Body of pancreas (tissue), 4 donors: ENCODE measurements around the gene CDC42BPA. TPM values are rescaled to one million over a fixed set of nuclear protein-coding genes. Genes with fewer than 3 reads are reported as not detected.
"Not testable (repeated sequence)": the region's sequence is repeated elsewhere in the genome, so short reads cannot be mapped to it uniquely, and the experiment has no call there.

Experiments used
- ATAC-seq: fragments of 150-250 bp; one replicate; pipeline ENCODE4 v1.9.1; 2016
- DNase-seq, 4 donors: peaks; one replicate each; pipeline ENCODE4 v3.0.0-alpha.2; 2019
- H3K27ac ChIP-seq, 4 donors: fragments of 200-600 bp; sonication (generic); 1 replicate in 3 of 4; 2 replicates in 1 of 4; pipeline versions ENCODE4 v1.5.1 to v1.6.1; 2016 to 2019; ENCODE audit warnings: mild to moderate bottlenecking in 1 of 4, mixed read lengths in 1 of 4, moderate library complexity in 1 of 4
- H3K27me3 ChIP-seq, 2 donors: fragments of 200-600 bp; sonication (generic); one replicate each; pipeline ENCODE4 v1.6.0; 2016; ENCODE audit warnings: mild to moderate bottlenecking in 1 of 2
- H3K36me3 ChIP-seq, 2 donors: fragments of 200-600 bp; sonication (generic); replicated peaks in 1 of 2; 2 replicates each; pipeline ENCODE4 v1.5.1; 2016; ENCODE audit warnings: low read depth in 2 of 2; ENCODE audit not compliant: insufficient read depth in 1 of 2
- H3K4me1 ChIP-seq: fragments of 200-600 bp; sonication (generic); one replicate; pipeline ENCODE4 v1.6.0; 2016
- H3K4me3 ChIP-seq, 2 donors: fragments of 200-600 bp; sonication (generic); 1 replicate in 1 of 2; 2 replicates in 1 of 2; pipeline ENCODE4 v1.5.1; 2016 to 2019
- H3K9me3 ChIP-seq, 3 donors: fragments of 200-600 bp; sonication (generic); 1 replicate in 2 of 3; 2 replicates in 1 of 3; pipeline ENCODE4 v1.5.1; 2016
- CTCF ChIP-seq, 7 experiments: fragments of 450-650 bp in 4 of 7; fragments of 200-600 bp in 3 of 7; sonication (generic) in 3 of 7; IDR thresholded peaks; one replicate each; pipeline ENCODE4 v1.5.1; 2016 to 2019; ENCODE audit warnings: antibody characterized with exemption in 7 of 7
- POLR2A ChIP-seq, 3 donors: fragments of 450-650 bp; IDR thresholded peaks; one replicate each; pipeline ENCODE4 v1.6.1; 2016; ENCODE audit warnings: antibody characterized with exemption in 3 of 3, mild to moderate bottlenecking in 2 of 3
- WGBS, 2 donors: methylation state at CpG; one replicate each; pipeline ENCODE4 v1.1.5; 2017; 5-methylcytosine and 5-hydroxymethylcytosine counted together
- intact Hi-C: fragments of 100-400 bp; cut with DNase I; formaldehyde crosslinking; loops from one replicate; pipeline ENCODE4 v1.15.1; 2023
- total RNA-seq, 2 donors: library from RNA; depleted of rRNA; stranded (reverse); fragments of >200 nt; gene quantifications; one replicate each; pipeline ENCODE4 v1.1.0, GENCODE V29; 2016

Gene CDC42BPA
- total RNA-seq, 2 donors from 2014 or later, result 35.9 to 37.6 TPM

- Histone ChIP-seq H3K9me3 (no peaks in the 10 kb centered on the region), H3K4me3 (no peak overlapping the region), H3K27me3 (no peaks in the 10 kb centered on the region), H3K36me3 (no peaks in the 10 kb centered on the region), H3K27ac (no peak overlapping the region), H3K4me1 (no peaks in the 10 kb centered on the region)
- no peak for ATAC-seq
- TF ChIP-seq POLR2A (IDR thresholded peaks at IDR 0.05) (no peak), CTCF (IDR thresholded peaks at IDR 0.05) (no peak)
- intact Hi-C loops, result no loop called here
- no peak for DNase-seq
Observed at GRCh38 chr1:227343206-227343605, 24.9 kb upstream of the CDC42BPA start.

- H3K27ac ChIP-seq, result no peak overlapping the region
- ATAC-seq (no peak), DNase-seq (no peak)
- H3K27me3 ChIP-seq, result no peaks in the 10 kb centered on the region
- 97 to 100% methylated on average over 3 of the region's 3 CpGs for WGBS, 2 donors
- TF ChIP-seq CTCF (IDR thresholded peaks at IDR 0.05), result no peak
- no peak for TF ChIP-seq POLR2A (IDR thresholded peaks at IDR 0.05)
- H3K4me3 ChIP-seq, result no peak overlapping the region
- H3K36me3 ChIP-seq, result no peaks in the 10 kb centered on the region
- no peaks in the 10 kb centered on the region for H3K4me1 ChIP-seq
- intact Hi-C loops, result no loop called here
- H3K9me3 ChIP-seq, result no peaks in the 10 kb centered on the region
Observed at GRCh38 chr1:227342075-227342829, 24.0 kb upstream of the CDC42BPA start.

GRCh38 chr1:227336136-227336535, 17.8 kb upstream of the CDC42BPA start:
- H3K27ac ChIP-seq, ATAC-seq, H3K4me1 ChIP-seq, DNase-seq, H3K4me3 ChIP-seq, intact Hi-C loops, H3K36me3 ChIP-seq, H3K27me3 ChIP-seq, H3K9me3 ChIP-seq: not testable (repeated sequence)
- 90% methylated on average over 4 of the region's 4 CpGs for WGBS, 2 donors

GRCh38 chr1:227335242-227336020, 17.1 kb upstream of the CDC42BPA start:
- intact Hi-C loops, result no loop called here
- ATAC-seq (no peak), DNase-seq (no peak)
- WGBS, 2 donors, result 83 to 90% methylated on average over 3 to 5 of the region's 5 CpGs
- no peak for TF ChIP-seq CTCF (IDR thresholded peaks at IDR 0.05)
- TF ChIP-seq POLR2A (IDR thresholded peaks at IDR 0.05), result no peak
- H3K36me3 ChIP-seq, result no peaks in the 10 kb centered on the region
- H3K27me3 ChIP-seq, result no peaks in the 10 kb centered on the region
- no peak overlapping the region for H3K27ac ChIP-seq
- no peak overlapping the region for H3K4me3 ChIP-seq
- H3K9me3 ChIP-seq, result no peaks in the 10 kb centered on the region
- H3K4me1 ChIP-seq, result no peaks in the 10 kb centered on the region

GRCh38 chr1:227333423-227333822, 15.1 kb upstream of the CDC42BPA start:
- 88 to 92% methylated on average over 4 of the region's 4 CpGs for WGBS, 2 donors
- Histone ChIP-seq H3K9me3 (no peaks in the 10 kb centered on the region), H3K4me1 (no peaks in the 10 kb centered on the region), H3K36me3 (no peaks in the 10 kb centered on the region), H3K27ac (no peak overlapping the region), H3K27me3 (no peaks in the 10 kb centered on the region), H3K4me3 (no peak overlapping the region)
- no peak for ATAC-seq
- intact Hi-C loops, result no loop called here
- no peak for DNase-seq
- TF ChIP-seq POLR2A (IDR thresholded peaks at IDR 0.05), result no peak
- no peak for TF ChIP-seq CTCF (IDR thresholded peaks at IDR 0.05)
